KOPT-K1 (cell line): Measurements from ENCODE around the gene MAN2B2.

Experiments
- H3K27ac ChIP-seq: fragments of 200-600 bp; sonication (generic); 2 replicates; pipeline ENCODE4 v1.5.1; 2016; ENCODE audit warnings: antibody characterized with exemption, mild to moderate bottlenecking, low read depth, low read length; ENCODE audit not compliant: poor library complexity, severe bottlenecking
- H3K36me3 ChIP-seq: fragments of 200-600 bp; sonication (generic); 2 replicates; pipeline ENCODE4 v1.5.1; 2017; ENCODE audit warnings: antibody characterized with exemption, mild to moderate bottlenecking, low read length, moderate library complexity; ENCODE audit not compliant: insufficient read depth
- H3K9me3 ChIP-seq: fragments of 200-600 bp; sonication (generic); 2 replicates; pipeline ENCODE4 v1.5.1; 2017; ENCODE audit warnings: antibody characterized with exemption, low read length, mild to moderate bottlenecking; ENCODE audit not compliant: insufficient read depth, poor library complexity, severe bottlenecking

MAN2B2 gene

GRCh38 chr4:6574747-6575502 lies at the start of gene MAN2B2:
TSS of gene MAN2B2 (plus strand) at chr4:6575189. CDS start at chr4:6575211, 22 bp downstream.
- H3K36me3 ChIP-seq: peaks cover 25% of the 10 kb centered on the region
- H3K9me3 ChIP-seq: no peaks in the 10 kb centered on the region

GRCh38 chr4:6525474-6525873 lies 49.5 kb upstream of the MAN2B2 start:
- Histone ChIP-seq H3K36me3 (no peaks in the 10 kb centered on the region), H3K27ac (no peak overlapping the region), H3K9me3 (no peaks in the 10 kb centered on the region)

More at GRCh38 chr4:6574747-6575502, at the start of gene MAN2B2:
- peak within 1 kb of the TSS; percentile 70 for H3K27ac ChIP-seq

GRCh38 chr4:6526156-6526555 lies 48.8 kb upstream of the MAN2B2 start:
- no peaks in the 10 kb centered on the region for H3K36me3 ChIP-seq
- H3K9me3 ChIP-seq: no peaks in the 10 kb centered on the region
- no peak overlapping the region for H3K27ac ChIP-seq

GRCh38 chr4:6526671-6527091 lies 48.3 kb upstream of the MAN2B2 start:
- Histone ChIP-seq H3K27ac (no peak overlapping the region), H3K36me3 (no peaks in the 10 kb centered on the region), H3K9me3 (no peaks in the 10 kb centered on the region)

- Histone ChIP-seq H3K36me3 (no peaks in the 10 kb centered on the region), H3K9me3 (no peaks in the 10 kb centered on the region), H3K27ac (no peak overlapping the region)
Observed at GRCh38 chr4:6527259-6527658, 47.7 kb upstream of the MAN2B2 start.

DNA sequence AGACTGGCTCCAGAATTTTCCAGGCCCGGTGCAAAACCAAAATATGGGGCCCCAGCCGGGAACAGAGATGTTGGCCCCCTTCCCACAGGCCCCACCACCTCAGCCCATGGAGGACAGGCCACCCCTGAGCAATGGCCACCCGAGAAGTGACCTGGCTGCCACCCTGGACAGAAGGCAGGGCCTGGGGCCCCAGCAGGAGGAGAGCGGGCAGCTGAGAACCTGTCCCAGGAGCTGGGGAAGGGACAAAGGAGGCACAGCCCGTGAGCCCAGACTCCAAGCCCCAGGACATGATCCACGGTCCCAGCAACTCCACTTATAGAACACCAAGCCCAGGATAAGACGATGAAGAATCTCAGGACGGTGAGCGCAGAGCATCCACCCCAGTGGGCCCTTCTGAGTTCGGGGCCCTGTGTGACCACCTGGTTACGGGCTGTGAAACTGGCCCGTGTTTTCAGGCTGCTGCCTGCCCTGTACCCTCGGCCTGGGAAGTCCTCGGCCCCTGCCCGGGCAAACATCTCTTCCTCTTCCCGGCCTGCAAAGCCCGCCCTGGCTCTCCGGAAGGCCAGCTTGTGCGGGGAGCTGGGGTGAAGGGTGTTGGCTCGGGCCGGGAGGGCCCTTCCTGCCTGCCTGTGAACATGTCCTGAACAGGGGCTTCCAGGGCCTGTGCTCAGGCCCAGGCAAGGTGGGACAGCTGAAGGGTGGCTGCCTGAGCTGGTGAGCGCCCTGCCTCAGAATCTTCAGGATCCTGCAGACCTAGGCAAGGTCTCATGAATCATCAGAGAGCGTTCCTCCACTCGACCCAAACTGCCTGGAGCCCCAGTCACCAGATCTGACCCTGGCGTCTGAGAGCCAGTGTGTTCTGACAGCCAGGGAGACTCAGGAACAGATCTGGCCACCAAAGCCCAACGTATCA lies 47.0 kb upstream of the MAN2B2 start:
- no peak overlapping the region for H3K27ac ChIP-seq
- H3K36me3 ChIP-seq: no peaks in the 10 kb centered on the region

DNA sequence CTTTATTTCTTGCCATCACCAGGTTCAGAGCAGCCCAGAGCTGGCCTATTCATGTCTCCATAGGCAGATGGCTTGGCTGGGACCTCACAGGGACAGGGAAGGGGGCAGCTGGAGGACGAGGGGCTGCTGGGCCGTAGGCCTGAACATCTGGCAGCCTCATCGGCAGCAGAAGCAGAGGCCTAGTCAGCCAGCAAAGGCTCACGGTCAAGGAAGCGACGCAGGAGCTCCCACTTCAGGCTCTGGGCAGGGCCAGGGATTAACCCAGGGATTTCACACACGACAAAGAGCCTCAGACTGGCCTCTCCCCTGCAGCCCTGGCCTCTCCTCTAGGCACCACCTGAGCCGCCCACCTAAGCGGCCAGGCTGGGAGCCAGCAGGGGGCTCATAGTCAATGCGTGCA lies 46.0 kb upstream of the MAN2B2 start:
- H3K27ac ChIP-seq: no peak overlapping the region
- no peaks in the 10 kb centered on the region for H3K36me3 ChIP-seq
- H3K9me3 ChIP-seq: no peaks in the 10 kb centered on the region

More for the DNA sequence above, 47.0 kb upstream of the MAN2B2 start:
- no peaks in the 10 kb centered on the region for H3K9me3 ChIP-seq

DNA sequence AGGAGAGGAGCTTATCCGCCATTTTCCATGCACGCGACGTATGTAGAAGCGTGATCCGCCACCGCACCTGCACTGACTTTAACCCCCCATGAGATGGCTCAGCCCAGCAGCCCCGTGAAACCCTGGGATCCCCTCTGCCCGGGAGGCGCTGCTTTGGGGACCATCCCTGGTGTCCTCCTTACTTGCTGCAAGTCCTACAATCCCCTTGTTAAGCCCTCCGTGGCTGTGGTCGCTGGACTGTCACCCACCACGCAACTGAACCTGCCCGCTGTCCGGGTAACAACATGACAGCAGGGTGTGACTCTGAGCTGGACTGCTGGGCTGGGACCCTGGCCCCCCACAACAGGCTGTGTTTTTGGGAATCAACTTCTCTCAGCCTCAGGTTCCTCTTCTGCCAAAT lies 44.7 kb upstream of the MAN2B2 start:
- Histone ChIP-seq H3K36me3 (no peaks in the 10 kb centered on the region), H3K9me3 (no peaks in the 10 kb centered on the region), H3K27ac (no peak overlapping the region)

- no peak overlapping the region for H3K27ac ChIP-seq
- no peaks in the 10 kb centered on the region for H3K36me3 ChIP-seq
- H3K9me3 ChIP-seq: no peaks in the 10 kb centered on the region
Observed at GRCh38 chr4:6530964-6531363, 44.0 kb upstream of the MAN2B2 start.

DNA sequence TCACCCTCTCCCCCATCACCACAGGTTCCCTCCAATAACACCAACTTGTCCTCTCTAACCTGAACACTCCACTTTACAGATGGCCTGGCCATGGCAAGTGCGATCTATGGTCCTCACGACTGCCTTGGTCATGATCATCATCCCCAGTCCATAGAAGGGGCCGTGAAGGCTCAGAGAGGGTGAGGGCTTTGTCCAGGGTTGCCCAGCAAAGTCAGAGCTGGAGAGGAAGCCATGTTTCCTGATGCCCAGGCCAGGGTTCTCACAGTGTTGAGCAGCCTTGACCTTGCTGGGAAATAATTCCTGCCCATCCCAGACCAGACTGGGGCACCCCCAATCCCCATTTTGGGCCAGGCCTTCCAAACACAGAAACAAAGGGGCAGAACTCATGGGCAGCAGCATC lies 42.9 kb upstream of the MAN2B2 start:
- Histone ChIP-seq H3K27ac (no peak overlapping the region), H3K36me3 (no peaks in the 10 kb centered on the region), H3K9me3 (no peaks in the 10 kb centered on the region)

GRCh38 chr4:6532658-6533057 lies 42.3 kb upstream of the MAN2B2 start:
- no peaks in the 10 kb centered on the region for H3K36me3 ChIP-seq
- H3K27ac ChIP-seq: no peak overlapping the region
- no peaks in the 10 kb centered on the region for H3K9me3 ChIP-seq

DNA sequence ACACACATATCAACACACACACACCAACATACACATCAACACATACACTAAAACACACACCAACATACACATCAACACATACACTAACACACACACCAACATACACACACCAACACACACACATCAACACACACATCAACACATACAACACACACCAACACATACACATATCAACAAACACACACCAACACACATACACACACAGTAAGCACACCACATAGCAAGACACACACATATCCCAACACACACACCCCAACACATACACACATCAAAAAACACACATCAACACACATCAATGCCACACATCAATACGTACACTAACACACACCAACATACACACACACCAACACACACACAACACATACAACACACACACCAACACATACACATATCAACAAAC lies 40.9 kb upstream of the MAN2B2 start:
- H3K36me3 ChIP-seq: no peaks in the 10 kb centered on the region
- no peaks in the 10 kb centered on the region for H3K9me3 ChIP-seq
- H3K27ac ChIP-seq: no peak overlapping the region

DNA sequence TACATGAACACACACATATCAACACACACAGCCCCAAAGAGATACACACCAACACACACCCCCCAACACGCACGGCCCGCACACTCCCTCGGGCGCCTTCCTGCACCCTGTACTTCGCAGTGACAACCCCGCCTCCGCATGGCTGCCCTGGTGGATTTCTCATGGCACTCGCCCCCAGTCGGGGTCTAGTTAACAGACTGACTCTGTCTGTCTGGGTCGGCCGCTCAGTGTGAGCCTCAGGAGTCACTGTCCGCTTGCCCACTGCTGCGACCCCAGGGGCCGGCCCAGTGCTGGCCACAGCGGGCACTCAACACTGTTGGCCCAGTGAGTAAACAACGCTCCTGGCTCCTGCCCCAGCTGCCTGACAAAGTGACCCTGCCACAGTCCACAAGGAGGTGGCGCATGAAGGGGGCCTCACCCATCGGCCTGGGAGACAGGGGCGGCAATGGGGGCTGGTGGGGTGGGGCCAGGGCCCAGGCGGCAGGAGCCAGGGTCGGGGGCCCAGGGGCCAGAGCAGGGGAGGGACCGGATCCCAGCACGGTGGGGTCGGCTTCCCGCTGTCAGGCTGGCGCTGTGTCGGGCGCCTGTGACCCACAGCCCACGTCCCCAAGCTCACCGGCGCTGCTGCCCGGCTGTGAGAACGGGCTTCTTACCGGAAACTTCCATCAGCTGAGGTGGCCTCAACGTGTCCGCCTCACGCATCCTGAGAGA lies 40.2 kb upstream of the MAN2B2 start:
- H3K36me3 ChIP-seq: no peaks in the 10 kb centered on the region
- H3K27ac ChIP-seq: no peak overlapping the region
- no peaks in the 10 kb centered on the region for H3K9me3 ChIP-seq

- no peaks in the 10 kb centered on the region for H3K36me3 ChIP-seq
- H3K9me3 ChIP-seq: no peaks in the 10 kb centered on the region
- H3K27ac ChIP-seq: no peak overlapping the region
Observed at GRCh38 chr4:6535329-6535692, 39.7 kb upstream of the MAN2B2 start.

DNA sequence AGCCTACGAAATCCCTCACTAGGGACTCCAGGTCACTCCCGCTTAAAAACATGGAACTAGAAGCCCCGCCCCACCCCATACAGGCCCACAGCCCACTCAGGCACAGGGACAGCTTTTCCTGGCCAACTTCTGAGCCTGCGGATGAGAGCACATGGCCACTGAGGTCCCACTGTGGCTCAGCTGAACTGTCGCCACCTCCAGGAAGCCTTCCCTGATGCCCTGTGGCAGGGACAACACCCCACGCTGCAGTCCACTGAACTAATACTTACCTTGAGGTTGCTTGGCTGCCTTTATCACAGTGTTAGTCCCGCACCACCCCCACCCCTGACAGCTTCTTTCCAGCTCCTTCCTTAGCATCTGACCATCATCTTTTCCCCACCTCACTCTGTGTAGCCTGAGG lies 39.3 kb upstream of the MAN2B2 start:
- no peak overlapping the region for H3K27ac ChIP-seq
- H3K36me3 ChIP-seq: no peaks in the 10 kb centered on the region
- H3K9me3 ChIP-seq: peaks cover under 1% of the 10 kb centered on the region
